Muscle of back (tissue), 13 donors: ENCODE measurements around the gene PPP2R2B. TPM values are rescaled to one million over a fixed set of nuclear protein-coding genes. Genes with fewer than 3 reads are reported as not detected.
A peak's percentile ranks its signal among the peaks of the same experiment; 100 is the strongest.

Experiments used
- DNase-seq, 3 donors: peaks; one replicate each; pipeline versions ENCODE4 v3.0.0 to v3.0.0-alpha.2; 2013
- long read RNA-seq, 9 donors: transcript quantifications; one replicate each; lab custom pipeline, GENCODE V29; 2026
- polyA plus RNA-seq, 10 donors: library from polyadenylated mRNA; unstranded; fragments of 120-200 nt; gene quantifications; one replicate each; pipeline ENCODE4 v1.2.1, GENCODE V29; 2013; ENCODE audit not compliant: insufficient read length in 10 of 10

The PPP2R2B gene
- polyA plus RNA-seq = 1 to 10 TPM in 9 of 10 donors, under 1 TPM in 1; 0.83 to 6.8 (median 3.2) TPM
- long read RNA-seq, donor 1 = 0 reads
- long read RNA-seq, donor 2 = 0 reads
- long read RNA-seq, donor 3 = 0 reads
- long read RNA-seq, donor 4, full-length matches to known transcripts = 5 of 5 reads
- long read RNA-seq, donor 4, partial matches to known transcripts = 0 of 5 reads
- long read RNA-seq, donor 4, other reads (novel, unspliced or antisense) = 0 of 5 reads
- long read RNA-seq, donor 5, partial matches to known transcripts = 0 of 1 reads
- long read RNA-seq, donor 5, other reads (novel, unspliced or antisense) = 0 of 1 reads
- long read RNA-seq, donor 6 = 0 reads
- long read RNA-seq, donor 7, full-length matches to known transcripts = 2 of 2 reads
- long read RNA-seq, donor 7, partial matches to known transcripts = 0 of 2 reads
- long read RNA-seq, donor 7, other reads (novel, unspliced or antisense) = 0 of 2 reads
- long read RNA-seq, donor 8 = 0 reads
- long read RNA-seq, donor 9 = 0 reads

- peak; percentile 11 to 72 (median 27) for DNase-seq
These were observed at the start of gene PPP2R2B for GRCh38 chr5:146878476-146879172. PPP2R2B (minus strand) TSS chr5:146878757.

DNA sequence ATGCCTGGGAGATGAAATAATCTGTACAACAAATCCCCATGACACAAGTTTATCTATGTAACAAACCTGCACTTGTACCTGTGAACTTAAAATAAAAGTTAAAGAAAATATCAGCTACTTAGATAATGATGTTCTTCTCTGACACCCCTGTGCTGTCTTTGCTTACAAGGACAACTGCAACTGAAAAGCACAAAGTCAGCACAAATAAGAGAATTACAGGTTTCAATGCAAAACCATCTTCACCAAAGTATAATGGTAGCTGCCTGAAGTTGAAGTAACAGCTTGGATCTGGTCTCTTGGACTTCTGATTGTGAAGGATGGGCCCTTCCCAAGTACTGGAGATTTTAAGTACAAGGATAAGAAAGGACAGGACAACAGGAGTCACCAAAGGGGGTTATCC lies 45.6 kb upstream of the PPP2R2B start:
- no peak for DNase-seq

DNA sequence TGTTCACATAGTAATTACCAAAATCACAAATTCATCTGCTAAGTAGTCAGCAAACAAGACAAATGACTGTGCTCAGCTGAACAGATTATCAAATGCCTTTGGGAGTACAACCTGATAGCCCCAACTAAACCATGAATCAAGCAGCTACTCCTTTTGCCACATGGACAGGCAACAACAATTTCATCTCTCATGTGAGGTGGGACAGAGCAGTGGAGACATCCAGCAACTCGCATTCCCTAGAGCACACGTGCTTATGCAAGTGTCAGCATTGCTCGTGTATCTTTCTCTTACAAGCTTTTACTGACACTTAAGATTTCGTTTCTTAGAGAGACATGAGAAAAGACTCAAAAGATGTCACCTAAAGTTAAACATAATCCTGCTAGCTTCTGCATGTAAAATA lies 42.7 kb upstream of the PPP2R2B start:
- DNase-seq = no peak

DNA sequence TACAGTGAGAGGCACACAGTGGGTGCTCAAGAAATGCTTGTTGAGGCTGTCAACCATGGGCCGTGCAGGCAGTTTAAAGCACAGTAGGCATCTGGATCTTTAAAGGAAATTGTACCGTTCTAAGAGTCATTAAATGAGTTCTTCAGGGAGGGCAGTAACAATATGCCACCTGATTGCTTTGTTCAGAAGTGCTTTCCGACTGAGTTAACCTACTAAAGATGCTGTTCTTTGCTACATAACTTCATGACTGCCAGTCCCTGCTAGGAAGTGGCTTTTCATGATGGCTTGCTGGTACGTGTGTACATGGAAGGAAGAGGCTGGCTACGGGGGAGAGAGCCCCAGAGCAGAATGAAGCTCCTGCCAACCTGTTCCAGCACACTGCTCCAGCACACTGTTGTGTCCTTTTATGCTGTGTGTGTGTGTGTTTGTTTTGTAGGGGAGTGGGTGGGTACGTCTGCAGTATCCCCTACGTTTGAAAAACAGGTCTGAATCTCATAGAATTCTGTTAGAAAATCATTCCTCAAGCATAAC lies 41.9 kb upstream of the PPP2R2B start:
- no peak for DNase-seq

- no peak for DNase-seq
These were observed 40.7 kb upstream of the PPP2R2B start for GRCh38 chr5:146919304-146919703.

GRCh38 chr5:146917931-146918330 lies 39.4 kb upstream of the PPP2R2B start:
- DNase-seq = no peak

DNA sequence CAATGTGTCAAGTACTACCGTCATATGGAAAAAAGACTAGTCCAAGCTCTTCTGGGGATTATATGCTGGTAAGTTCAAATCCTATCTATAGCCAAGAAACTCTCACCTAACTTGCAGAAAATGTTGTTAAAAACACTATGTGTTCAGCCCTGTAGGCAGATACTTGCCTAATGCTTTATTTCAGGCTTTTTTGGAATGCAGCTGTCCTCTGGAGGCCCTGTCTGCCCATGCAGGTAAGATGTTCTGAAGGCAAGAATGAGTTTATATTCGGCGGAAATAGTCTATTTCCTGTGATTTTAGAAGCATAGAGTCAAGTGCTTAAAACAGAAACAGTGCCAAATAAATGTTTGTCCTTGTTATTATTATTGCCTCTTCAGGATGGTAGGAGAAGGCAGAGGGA lies 34.3 kb upstream of the PPP2R2B start:
- DNase-seq = no peak

DNA sequence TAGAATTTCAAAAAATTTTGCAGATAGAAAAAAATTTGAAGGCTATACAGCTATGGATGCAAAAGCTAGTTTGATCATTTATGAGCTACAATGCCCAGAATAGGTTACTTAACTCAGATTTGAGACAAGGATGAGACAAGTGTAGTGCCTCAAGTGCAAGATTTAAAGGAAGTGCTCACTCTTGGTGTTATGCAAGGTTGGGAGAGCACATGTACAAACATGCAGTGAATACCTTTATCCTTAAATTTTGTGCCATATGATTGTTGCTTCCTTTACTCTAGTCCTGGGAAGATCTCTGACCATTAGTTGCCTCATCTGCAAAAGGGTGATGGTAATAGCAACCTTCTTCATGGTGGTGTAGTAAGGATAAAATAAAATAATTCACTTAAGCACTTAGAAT lies 31.7 kb upstream of the PPP2R2B start:
- no peak for DNase-seq

- no peak for DNase-seq
These were observed 30.9 kb upstream of the PPP2R2B start for GRCh38 chr5:146909255-146910068.

DNA sequence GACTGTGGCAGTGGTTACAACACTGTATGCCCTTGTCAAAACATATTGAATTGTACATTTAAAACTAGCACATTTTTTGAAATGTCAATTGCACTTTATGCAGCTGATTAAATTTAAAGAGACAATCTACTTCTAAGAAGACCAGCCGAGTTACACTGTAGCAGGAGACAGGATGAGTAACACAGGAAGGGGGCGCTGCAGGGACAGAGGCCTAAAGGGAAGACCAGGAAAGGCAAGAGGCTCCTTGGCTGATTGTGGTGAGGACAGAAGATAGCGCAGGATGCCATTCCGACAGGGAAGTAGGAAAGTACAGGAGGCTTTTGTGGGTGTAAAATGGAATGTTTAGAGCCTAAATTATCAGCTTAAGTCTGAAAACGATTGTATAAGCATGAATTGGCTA lies 28.2 kb upstream of the PPP2R2B start:
- no peak for DNase-seq

DNA sequence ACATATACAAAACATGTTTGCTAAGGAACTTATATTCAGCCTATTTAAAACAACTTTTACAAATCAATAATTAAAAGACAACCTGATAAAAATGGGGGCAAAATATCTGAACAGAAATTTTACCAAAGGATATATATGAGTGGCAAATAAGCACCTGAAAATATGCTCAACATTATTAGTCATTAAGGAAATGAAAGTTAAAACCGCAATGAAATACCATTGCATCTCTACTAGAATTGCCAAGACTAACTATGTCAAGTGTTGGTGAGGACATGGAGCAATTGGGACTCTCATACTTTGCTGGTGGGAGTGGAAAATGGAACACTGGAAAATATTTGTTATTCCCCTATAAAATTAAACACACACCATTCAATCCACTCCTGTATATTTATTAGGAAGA lies 26.3 kb upstream of the PPP2R2B start:
- DNase-seq = no peak

DNA sequence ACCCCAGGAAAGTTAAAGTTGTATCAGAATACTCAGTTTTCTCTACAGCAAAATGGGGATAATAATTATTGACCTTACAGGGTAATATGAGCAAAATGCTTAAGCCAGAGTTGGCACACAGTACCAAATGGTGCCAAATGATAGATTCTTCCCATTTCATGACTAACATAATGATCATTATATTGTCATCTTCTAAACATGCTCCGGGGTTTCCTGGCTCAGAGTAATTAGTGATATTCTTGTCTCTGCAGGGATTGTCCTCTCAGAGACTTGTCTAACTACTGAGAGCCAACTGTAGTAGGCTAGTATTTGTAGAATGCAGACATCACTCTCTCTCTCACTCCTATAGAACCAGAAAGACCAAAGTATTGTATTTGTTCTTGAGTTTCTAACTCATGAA lies 25.2 kb upstream of the PPP2R2B start:
- DNase-seq = no peak

- no peak for DNase-seq
These were observed 23.9 kb upstream of the PPP2R2B start for GRCh38 chr5:146902471-146902870.

DNA sequence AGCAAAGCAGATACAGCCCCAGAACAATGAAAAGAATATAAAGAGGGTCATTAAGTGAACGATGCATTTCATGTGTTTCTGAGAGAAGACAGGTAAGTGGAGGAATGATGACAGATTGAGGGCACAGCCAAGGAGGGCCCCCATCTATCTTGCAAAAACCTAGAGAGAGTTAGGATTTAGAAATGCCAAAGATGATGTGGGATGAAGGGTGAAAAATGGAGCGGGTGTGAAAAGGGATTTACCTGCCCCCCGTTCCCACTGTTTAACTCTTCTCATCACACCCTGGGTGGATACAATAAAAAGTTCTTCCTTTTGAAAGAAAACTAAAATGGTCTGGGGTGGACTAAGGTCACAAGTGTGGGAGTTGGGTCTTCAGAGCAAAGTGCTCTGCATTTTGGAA lies 18.5 kb upstream of the PPP2R2B start:
- DNase-seq = no peak

DNA sequence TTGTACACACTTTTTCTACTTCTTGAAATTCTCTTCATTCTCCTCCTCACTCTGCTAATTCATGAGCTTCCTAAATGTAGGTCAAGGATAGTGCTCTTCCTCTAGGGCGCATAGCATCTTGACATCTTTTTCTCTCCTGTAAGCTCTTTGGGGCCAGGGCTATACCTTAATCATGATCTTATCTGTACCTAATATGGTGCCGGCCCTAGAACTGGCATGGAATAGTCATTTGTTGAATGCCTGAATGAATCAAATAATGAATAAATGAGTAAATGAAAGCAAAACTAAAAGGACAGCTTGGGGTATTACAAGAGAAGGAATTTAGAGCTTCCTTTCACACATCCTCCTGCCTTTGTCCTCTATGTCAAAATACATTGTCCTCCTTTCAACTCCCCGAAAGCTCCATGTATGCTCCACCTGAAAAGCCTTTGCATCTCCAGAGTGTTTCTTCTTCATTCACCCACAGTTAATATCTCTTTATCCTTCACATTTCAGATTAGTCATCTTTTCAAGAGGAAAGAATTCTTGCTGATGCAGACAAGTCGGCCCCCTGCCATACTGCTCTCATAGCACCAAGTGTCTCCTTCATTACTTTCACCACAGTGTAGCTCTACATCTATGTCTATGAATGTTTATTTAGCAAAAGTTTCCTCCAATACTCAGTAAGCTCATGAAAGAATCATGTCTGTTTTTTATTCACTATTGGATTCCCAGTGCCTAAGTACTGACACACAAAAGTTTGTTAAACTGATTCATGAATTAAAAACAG lies 16.4 kb upstream of the PPP2R2B start:
- DNase-seq = no peak

DNA sequence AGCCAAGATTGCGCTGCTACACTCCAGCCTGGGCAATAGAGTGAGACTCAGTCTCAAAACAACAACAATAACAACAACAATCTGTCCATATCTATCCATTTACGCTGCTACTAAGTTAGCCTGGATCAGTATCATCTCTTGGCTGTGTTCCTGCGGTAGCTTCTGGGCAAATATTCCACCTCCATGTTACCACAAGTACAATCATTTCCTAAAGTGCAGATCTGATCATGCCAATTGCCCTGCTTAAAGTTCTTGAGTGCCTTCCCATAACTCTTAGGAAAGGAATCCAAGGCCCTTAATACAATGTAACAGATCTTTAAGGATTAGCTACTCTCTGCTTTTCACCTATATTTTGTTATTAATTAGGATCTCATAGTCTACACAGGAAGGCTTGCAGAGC lies 15.4 kb upstream of the PPP2R2B start:
- DNase-seq = no peak

DNA sequence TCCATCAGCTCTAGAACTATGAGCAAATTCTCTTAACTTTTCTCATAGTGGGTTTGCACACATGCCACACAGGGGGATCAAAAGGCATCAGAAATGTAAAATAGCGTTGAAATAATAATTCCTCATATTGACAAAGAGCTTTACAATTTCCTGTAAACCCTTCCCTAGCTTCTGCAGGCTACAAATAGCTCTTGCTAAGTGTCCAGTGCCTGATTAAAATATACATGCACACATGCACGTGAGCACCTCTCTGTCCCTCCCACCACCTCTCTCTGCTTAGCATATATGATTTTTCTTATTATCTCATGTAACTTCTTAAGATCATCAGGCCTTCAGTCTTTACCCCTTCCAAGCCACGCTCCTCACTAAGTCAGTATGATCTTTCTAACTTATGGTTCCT lies 13.7 kb upstream of the PPP2R2B start:
- DNase-seq = no peak

GRCh38 chr5:146891511-146891910 lies 13.0 kb upstream of the PPP2R2B start:
- DNase-seq = no peak

- DNase-seq = no peak
These were observed 12.3 kb upstream of the PPP2R2B start for GRCh38 chr5:146890731-146891440.

- DNase-seq = no peak
These were observed 11.5 kb upstream of the PPP2R2B start for GRCh38 chr5:146890066-146890465.

DNA sequence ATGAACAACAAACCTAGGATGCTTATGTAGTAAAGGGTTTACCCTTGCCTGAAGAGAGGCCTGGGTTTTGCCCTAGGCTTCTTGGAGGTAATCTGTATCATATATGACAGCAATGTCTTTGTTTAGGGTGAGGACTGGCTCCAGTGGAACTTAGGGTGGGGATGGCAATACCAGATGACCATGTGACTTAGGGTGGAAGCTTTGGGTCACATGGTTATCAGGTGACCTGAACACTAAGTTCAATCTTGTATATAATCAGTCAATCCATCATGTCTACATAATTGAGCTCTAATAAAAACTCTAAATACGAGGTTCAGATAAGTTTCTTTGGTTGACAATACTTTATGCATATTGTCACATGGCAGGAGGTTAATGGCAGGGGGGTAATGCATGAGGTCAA lies 10.6 kb upstream of the PPP2R2B start:
- DNase-seq = no peak
